ENCODE data around the gene PLAAT4. TPM values are rescaled to one million over a fixed set of nuclear protein-coding genes. Genes with fewer than 3 reads are reported as not detected.
"Not testable (repeated sequence)": the region's sequence is repeated elsewhere in the genome, so short reads cannot be mapped to it uniquely, and the experiment has no call there.

The PLAAT4 gene
- total RNA-seq, 1 experiment from 2014 or later, result 3.5 TPM

DNA sequence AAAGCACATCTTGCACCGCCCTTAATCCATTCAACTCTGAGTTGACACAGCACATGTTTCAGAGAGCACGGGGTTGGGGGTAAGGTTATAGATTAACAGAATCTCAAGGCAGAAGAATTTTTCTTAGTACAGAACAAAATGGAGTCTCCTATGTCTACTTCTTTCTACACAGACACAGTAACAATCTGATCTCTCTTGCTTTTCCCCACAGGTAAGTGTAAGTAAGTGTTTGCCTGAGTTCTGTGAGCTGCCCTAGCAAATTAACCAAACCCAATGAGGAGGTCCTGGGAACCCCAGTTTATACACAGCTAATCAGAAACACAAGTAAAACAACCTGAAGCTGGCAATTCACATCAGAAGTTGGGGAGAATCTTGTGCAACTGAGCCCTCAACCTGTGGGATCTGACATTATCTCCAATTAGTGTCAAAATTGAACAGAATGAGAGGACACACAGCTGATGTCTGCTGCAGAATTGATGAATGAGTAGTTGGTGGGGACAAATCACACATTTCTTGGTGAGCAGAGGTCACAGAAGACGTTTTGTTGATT is 7.8 kb upstream of the PLAAT4 start:
- not testable (repeated sequence) for H4K8ac ChIP-seq (replicated peaks; ENCODE audit: insufficient read length, low read depth, low read length); H3K23me2 ChIP-seq (ENCODE audit: insufficient read length, low read depth, low read length, poor library complexity, severe bottlenecking); H2BK15ac ChIP-seq (ENCODE audit: low read depth, low read length); H3K79me2 ChIP-seq (ENCODE audit: insufficient read depth, low read length); H3K4ac ChIP-seq (ENCODE audit: low read depth, low read length); H4K91ac ChIP-seq (ENCODE audit: insufficient read length, low read depth, low read length); H3K79me1 ChIP-seq (ENCODE audit: insufficient read depth, low read depth, low read length, poor library complexity, severe bottlenecking); H3K9me3 ChIP-seq (ENCODE audit: control insufficient read depth, low read depth, low read length); H3K56ac ChIP-seq (ENCODE audit: insufficient read length, low read depth, low read length); H2AFZ ChIP-seq (ENCODE audit: low read length); H3T11ph ChIP-seq (ENCODE audit: low read length); H4K5ac ChIP-seq (ENCODE audit: insufficient read length, low read depth, low read length); H4K20me1 ChIP-seq (ENCODE audit: control insufficient read depth, insufficient read depth, insufficient read length); H3K4me2 ChIP-seq (ENCODE audit: insufficient read depth, insufficient read length, low read length); H3K27me3 ChIP-seq (ENCODE audit: insufficient read depth, low read length); H2BK5ac ChIP-seq (ENCODE audit: insufficient read length, low read length); H3K27me3 Mint-ChIP-seq (ENCODE audit: low read depth); DNase-seq; H3K23ac ChIP-seq (ENCODE audit: insufficient read length, low read depth, low read length)
- Histone ChIP-seq H3K4me1 (ENCODE audit: insufficient read depth, low read length) (peaks cover 15% of the 10 kb centered on the region; the same call in 1 of the 2 replicates), H3K14ac (ENCODE audit: insufficient read depth, low read length) (peak overlapping the region; percentile 38; the same call in 1 of the 2 replicates), H2BK120ac (ENCODE audit: low read depth, low read length, poor library complexity, severe bottlenecking) (peak overlapping the region; percentile 88), H2BK12ac (ENCODE audit: insufficient read length, low read depth, low read length) (peak overlapping the region; percentile 66), H3K27ac (ENCODE audit: insufficient read length, low read depth, low read length) (peak overlapping the region; percentile 88), H2BK20ac (ENCODE audit: low read depth, low read length, poor library complexity, severe bottlenecking) (peak overlapping the region; percentile 32), H3K9ac (ENCODE audit: extremely low read depth, insufficient read length, low read length) (peak overlapping the region; percentile 12), H3K18ac (ENCODE audit: insufficient read length, low read depth, low read length) (peak overlapping the region; percentile 85), H2AK5ac (ENCODE audit: insufficient read length, low read length) (peak overlapping the region; percentile 42)
- Mint-ChIP-seq H3K27ac (peak overlapping the region; percentile 95 to 98 (median 97); a peak in 5 of 7 replicates), H3K36me3 (ENCODE audit: insufficient read depth in 1 of 3, low read depth in 3 of 3) (peaks cover 6 to 22% (median 15%) of the 10 kb centered on the region in 3 experiments), H3K9me3 (peaks cover 24 to 30% of the 10 kb centered on the region in 2 experiments), H3K4me3 (peak overlapping the region in 1 of 2 experiments; percentile 50; a peak in 1 of 5 replicates), H3K4me1 (peaks cover 53 to 56% of the 10 kb centered on the region in 2 experiments)
- no CpG with 5 or more reads among the region's 3 CpGs for WGBS (ENCODE audit: extremely low coverage, insufficient read length, low lambda C conversion rate)

DNA sequence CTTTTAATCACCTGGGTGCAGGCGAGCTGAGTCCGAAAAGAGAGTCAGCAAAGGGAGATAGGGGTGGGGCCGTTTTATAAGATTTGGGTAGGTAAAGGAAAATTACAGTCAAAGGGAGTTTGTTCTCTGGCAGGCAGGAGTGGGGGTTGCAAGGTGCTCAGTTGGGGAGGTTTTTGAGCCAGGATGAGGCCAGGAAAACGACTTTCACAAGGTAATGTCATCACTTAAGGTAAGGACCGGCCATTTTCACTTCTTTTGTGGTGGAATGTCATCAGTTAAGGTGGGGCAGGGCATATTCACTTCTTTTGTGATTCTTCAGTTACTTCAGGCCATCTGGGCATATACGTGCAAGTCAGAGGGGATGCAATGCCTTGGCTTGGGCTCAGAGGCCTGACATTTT is 7.2 kb upstream of the PLAAT4 start:
- H3K9me3 ChIP-seq (ENCODE audit: control insufficient read depth, low read depth, low read length); H2BK12ac ChIP-seq (ENCODE audit: insufficient read length, low read depth, low read length); H4K5ac ChIP-seq (ENCODE audit: insufficient read length, low read depth, low read length); H2AK5ac ChIP-seq (ENCODE audit: insufficient read length, low read length); H3K23ac ChIP-seq (ENCODE audit: insufficient read length, low read depth, low read length); H3K4ac ChIP-seq (ENCODE audit: low read depth, low read length); H3K14ac ChIP-seq (ENCODE audit: insufficient read depth, low read length); H3K79me1 ChIP-seq (ENCODE audit: insufficient read depth, low read depth, low read length, poor library complexity, severe bottlenecking); H4K91ac ChIP-seq (ENCODE audit: insufficient read length, low read depth, low read length); H3K56ac ChIP-seq (ENCODE audit: insufficient read length, low read depth, low read length); H2BK5ac ChIP-seq (ENCODE audit: insufficient read length, low read length); H3K27me3 Mint-ChIP-seq (ENCODE audit: low read depth); H2AFZ ChIP-seq (ENCODE audit: low read length); H3K23me2 ChIP-seq (ENCODE audit: insufficient read length, low read depth, low read length, poor library complexity, severe bottlenecking); H4K8ac ChIP-seq (replicated peaks; ENCODE audit: insufficient read length, low read depth, low read length); H3K4me2 ChIP-seq (ENCODE audit: insufficient read depth, insufficient read length, low read length); H3T11ph ChIP-seq (ENCODE audit: low read length); H2BK15ac ChIP-seq (ENCODE audit: low read depth, low read length); H3K27me3 ChIP-seq (ENCODE audit: insufficient read depth, low read length); H4K20me1 ChIP-seq (ENCODE audit: control insufficient read depth, insufficient read depth, insufficient read length); H3K79me2 ChIP-seq (ENCODE audit: insufficient read depth, low read length); H3K9ac ChIP-seq (ENCODE audit: extremely low read depth, insufficient read length, low read length): not testable (repeated sequence)
- Mint-ChIP-seq H3K36me3 (ENCODE audit: insufficient read depth in 1 of 3, low read depth in 3 of 3) (peaks cover 6 to 16% (median 10%) of the 10 kb centered on the region in 3 experiments), H3K27ac (peak overlapping the region; percentile 95 to 98 (median 97)), H3K4me1 (peaks cover 59 to 61% of the 10 kb centered on the region in 2 experiments), H3K9me3 (peaks cover 19 to 24% of the 10 kb centered on the region in 2 experiments), H3K4me3 (peak overlapping the region; percentile 47 to 50; a peak in 4 of 5 replicates)
- peak overlapping the region; percentile 88 for H3K27ac ChIP-seq (ENCODE audit: insufficient read length, low read depth, low read length)
- H2BK20ac ChIP-seq (ENCODE audit: low read depth, low read length, poor library complexity, severe bottlenecking), result peak overlapping the region; percentile 97
- H3K4me1 ChIP-seq (ENCODE audit: insufficient read depth, low read length), result peaks cover 15% of the 10 kb centered on the region; the same call in 1 of the 2 replicates
- H3K18ac ChIP-seq (ENCODE audit: insufficient read length, low read depth, low read length), result peak overlapping the region; percentile 85
- H2BK120ac ChIP-seq (ENCODE audit: low read depth, low read length, poor library complexity, severe bottlenecking), result peak overlapping the region; percentile 50
- peak; percentile 76 for DNase-seq
- no CpG with 5 or more reads among the region's 6 CpGs for WGBS (ENCODE audit: extremely low coverage, insufficient read length, low lambda C conversion rate)

Measured in H9 (cell line).